Camera-type eye (tissue), 1 donor: ENCODE results near the gene DYRK1B. TPM values are rescaled to one million over a fixed set of nuclear protein-coding genes. Genes with fewer than 3 reads are reported as not detected.

ENCODE experiments used
- total RNA-seq: library from RNA; depleted of rRNA; stranded (reverse); fragments of >200 nt; gene quantifications from one replicate; pipeline ENCODE4 v1.2.3, GENCODE V29; 2014

The DYRK1B gene
- total RNA-seq, result 29.4 TPM

GRCh38 chr19:39833464-39834286 is at the start of gene DYRK1B:
DYRK1B (minus strand) TSS chr19:39834162; CDS start chr19:39831867, 2,295 bp downstream.

GRCh38 chr19:39845933-39846677 is 12.1 kb upstream of the DYRK1B start, which contains the start of gene FBL:
FBL (minus strand) TSS chr19:39846379; CDS start chr19:39846300, 79 bp downstream.

GRCh38 chr19:39778763-39779162 is 55.2 kb downstream of the DYRK1B start, which contains the start of gene LEUTX:
LEUTX (plus strand) TSS chr19:39778854; CDS start chr19:39778921, 67 bp downstream.

Other genes starting within 250 kb of the DYRK1B start
- not detected for gene LGALS13, start 231.6 kb downstream of the DYRK1B start, total RNA-seq
- not detected for gene LGALS16, start 178.2 kb downstream of the DYRK1B start, total RNA-seq
- not detected for gene LGALS14, start 129.7 kb downstream of the DYRK1B start, total RNA-seq
- gene CLC, start 96.1 kb downstream of the DYRK1B start, total RNA-seq, result not detected
- gene LEUTX, start 55.3 kb downstream of the DYRK1B start, total RNA-seq, result not detected
- 143 TPM for gene FBL, start 12.2 kb upstream of the DYRK1B start, total RNA-seq
- 3.5 TPM for gene FCGBP, start 100.5 kb upstream of the DYRK1B start, total RNA-seq
- 64.5 TPM for gene PSMC4, start 137.0 kb upstream of the DYRK1B start, total RNA-seq
- gene ZNF546, start 162.9 kb upstream of the DYRK1B start, total RNA-seq, result 19.0 TPM
- gene ZNF780B, start 222.1 kb upstream of the DYRK1B start, total RNA-seq, result 61.4 TPM